Large intestine (tissue), 3 donors: Measurements from ENCODE around the gene BOLL. TPM values are rescaled to one million over a fixed set of nuclear protein-coding genes. Genes with fewer than 3 reads are reported as not detected.
"Not testable (repeated sequence)": the region's sequence is repeated elsewhere in the genome, so short reads cannot be mapped to it uniquely, and the experiment has no call there.

Source experiments
- DNase-seq, 2 donors: peaks; one replicate each; pipeline versions ENCODE4 v3.0.0 to v3.0.0-alpha.2; 2013
- H3K27ac ChIP-seq: one replicate; pipeline ENCODE4 v1.5.1; 2013; ENCODE audit warnings: low read length
- H3K27me3 ChIP-seq: 2 replicates; pipeline ENCODE4 v1.6.1; 2013; ENCODE audit warnings: low read length; ENCODE audit not compliant: control insufficient read depth, insufficient read depth
- H3K36me3 ChIP-seq: 2 replicates; pipeline ENCODE4 v1.6.1; 2013; ENCODE audit warnings: low read length; ENCODE audit not compliant: control insufficient read depth, insufficient read depth
- H3K4me1 ChIP-seq: one replicate; pipeline ENCODE4 v1.6.1; 2013; ENCODE audit warnings: low read length; ENCODE audit not compliant: control insufficient read depth, insufficient read depth
- H3K4me3 ChIP-seq: one replicate; pipeline ENCODE4 v1.5.1; 2013; ENCODE audit warnings: low read length
- H3K9me3 ChIP-seq: one replicate; pipeline ENCODE4 v1.6.1; 2013; ENCODE audit warnings: mild to moderate bottlenecking, low read depth, low read length, moderate library complexity; ENCODE audit not compliant: control insufficient read depth
- WGBS: methylation state at CpG from one replicate; pipeline ENCODE4 v1.1.5; 2013; ENCODE audit warnings: low lambda C conversion rate; ENCODE audit not compliant: insufficient coverage; 5-methylcytosine and 5-hydroxymethylcytosine counted together
- polyA plus RNA-seq: library from polyadenylated mRNA; unstranded; fragments of 120-200 nt; gene quantifications from one replicate; pipeline ENCODE4 v1.2.1, GENCODE V29; 2013

BOLL gene
- polyA plus RNA-seq, 1 donor, result 0.09 TPM

GRCh38 chr2:197705912-197706838, 78.9 kb downstream of the BOLL start:
- Histone ChIP-seq H3K4me1 (peaks cover 4% of the 10 kb centered on the region), H3K27me3 (no peaks in the 10 kb centered on the region), H3K27ac (peak overlapping the region; percentile 37), H3K4me3 (peak overlapping the region; percentile 91), H3K36me3 (no peaks in the 10 kb centered on the region), H3K9me3 (no peaks in the 10 kb centered on the region)
- peak; percentile 5 to 11 for DNase-seq
- no CpG with 5 or more reads among the region's 38 CpGs for WGBS

GRCh38 chr2:197705121-197705911, 79.8 kb downstream of the BOLL start, which contains the start of gene MARS2:
Gene MARS2 (plus strand): TSS chr2:197705369. CDS start chr2:197705406, 37 bp downstream.
- Histone ChIP-seq H3K27me3 (no peaks in the 10 kb centered on the region), H3K4me1 (peaks cover 4% of the 10 kb centered on the region), H3K36me3 (no peaks in the 10 kb centered on the region), H3K27ac (peak within 1 kb of the TSS; percentile 76), H3K4me3 (peak within 1 kb of the TSS; percentile 91), H3K9me3 (no peaks in the 10 kb centered on the region)
- peak; percentile 95 for DNase-seq
- WGBS, result no CpG with 5 or more reads among the region's 86 CpGs

GRCh38 chr2:197704434-197705120, 80.5 kb downstream of the BOLL start:
- no peaks in the 10 kb centered on the region for H3K9me3 ChIP-seq
- no peak for DNase-seq
- H3K27ac ChIP-seq, result peak overlapping the region; percentile 76
- peak overlapping the region; percentile 52 for H3K4me3 ChIP-seq
- H3K27me3 ChIP-seq, result no peaks in the 10 kb centered on the region
- WGBS, result no CpG with 5 or more reads among the region's 5 CpGs
- H3K36me3 ChIP-seq, result no peaks in the 10 kb centered on the region
- H3K4me1 ChIP-seq, result peaks cover 4% of the 10 kb centered on the region

GRCh38 chr2:197700960-197701359, 84.2 kb downstream of the BOLL start:
- no peaks in the 10 kb centered on the region for H3K9me3 ChIP-seq
- no peaks in the 10 kb centered on the region for H3K4me1 ChIP-seq
- no peak for DNase-seq
- no peaks in the 10 kb centered on the region for H3K36me3 ChIP-seq
- WGBS, result no CpG with 5 or more reads among the region's 3 CpGs
- H3K27me3 ChIP-seq, result no peaks in the 10 kb centered on the region
- H3K27ac ChIP-seq, result no peak overlapping the region
- no peak overlapping the region for H3K4me3 ChIP-seq

DNA sequence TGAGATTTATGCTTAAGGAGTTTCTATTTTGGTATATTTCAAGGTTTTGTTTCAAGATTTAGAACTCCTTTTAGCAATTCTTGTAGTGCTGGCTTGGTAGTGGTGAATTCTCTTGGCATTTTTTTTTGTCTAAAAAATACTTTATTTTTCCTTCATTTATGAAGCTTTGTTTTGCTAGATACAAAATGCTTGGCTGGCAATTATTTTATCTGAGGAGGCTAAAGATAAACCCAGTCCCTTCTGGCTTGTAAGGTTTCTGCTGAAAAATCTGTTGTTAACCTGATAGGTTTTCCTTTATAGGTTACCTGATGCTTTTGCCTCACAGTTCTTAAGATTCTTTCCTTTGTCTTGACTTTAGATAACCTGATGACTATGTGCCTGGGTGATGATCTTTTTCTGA, 85.4 kb downstream of the BOLL start:
- DNase-seq, H3K36me3 ChIP-seq, H3K4me3 ChIP-seq, H3K9me3 ChIP-seq, H3K27ac ChIP-seq, H3K4me1 ChIP-seq, H3K27me3 ChIP-seq: not testable (repeated sequence)

DNA sequence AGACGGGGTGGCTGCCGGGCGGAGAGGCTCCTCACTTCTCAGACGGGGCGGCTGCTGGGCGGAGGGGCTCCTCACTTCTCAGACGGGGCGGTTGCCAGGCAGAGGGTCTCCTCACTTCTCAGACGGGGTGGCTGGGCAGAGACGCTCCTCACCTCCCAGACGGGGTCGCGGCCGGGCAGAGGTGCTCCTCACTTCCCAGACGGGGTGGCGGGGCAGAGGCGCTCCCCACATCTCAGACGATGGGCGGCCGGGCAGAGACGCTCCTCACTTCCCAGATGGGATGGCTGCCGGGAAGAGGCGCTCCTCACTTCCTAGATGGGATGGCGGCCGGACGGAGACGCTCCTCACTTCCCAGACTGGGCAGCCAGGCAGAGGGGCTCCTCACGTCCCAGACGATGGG, 88.5 kb downstream of the BOLL start:
- H3K27me3 ChIP-seq, H3K36me3 ChIP-seq, DNase-seq, H3K4me3 ChIP-seq, H3K4me1 ChIP-seq, H3K9me3 ChIP-seq, H3K27ac ChIP-seq: not testable (repeated sequence)
- WGBS, result no CpG with 5 or more reads among the region's 29 CpGs

DNA sequence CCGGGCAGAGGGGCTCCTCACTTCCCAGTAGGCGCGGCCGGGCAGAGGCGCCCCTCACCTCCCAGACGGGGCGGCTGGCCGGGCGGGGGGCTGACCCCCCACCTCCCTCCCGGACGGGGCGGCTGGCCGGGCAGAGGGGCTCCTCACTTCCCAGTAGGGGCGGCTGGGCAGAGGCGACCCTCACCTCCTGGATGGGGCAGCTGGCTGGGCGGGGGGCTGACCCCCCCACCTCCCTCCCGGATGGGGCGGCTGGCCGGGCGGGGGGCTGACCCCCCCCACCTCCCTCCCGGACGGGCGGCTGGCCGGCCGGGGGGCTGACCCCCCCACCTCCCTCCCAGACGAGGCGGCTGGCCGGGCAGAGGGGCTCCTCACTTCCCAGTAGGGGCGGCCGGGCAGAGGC, 89.1 kb downstream of the BOLL start:
- not testable (repeated sequence) for DNase-seq, H3K36me3 ChIP-seq
- WGBS, result no CpG with 5 or more reads among the region's 30 CpGs

DNA sequence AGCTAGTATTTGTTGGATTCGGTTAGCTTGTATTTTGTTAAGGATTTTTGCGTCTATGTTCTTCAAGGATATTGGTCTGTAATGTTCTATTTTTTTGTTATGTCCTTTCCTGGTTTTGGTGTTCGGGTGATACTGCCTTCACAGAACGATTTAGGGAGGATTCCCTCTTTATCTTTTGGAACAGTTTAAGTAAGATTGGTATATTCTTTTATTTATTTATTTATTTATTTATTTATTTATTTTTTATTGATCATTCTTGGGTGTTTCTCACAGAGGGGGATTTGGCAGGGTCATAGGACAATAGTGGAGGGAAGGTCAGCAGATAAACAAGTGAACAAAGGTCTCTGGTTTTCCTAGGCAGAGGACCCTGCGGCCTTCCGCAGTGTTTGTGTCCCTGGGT, 89.9 kb downstream of the BOLL start:
- H3K9me3 ChIP-seq, H3K36me3 ChIP-seq, H3K27me3 ChIP-seq, H3K27ac ChIP-seq, DNase-seq, H3K4me3 ChIP-seq, H3K4me1 ChIP-seq: not testable (repeated sequence)
- 100% methylated on average over 3 of the region's 6 CpGs for WGBS

More for the DNA sequence above, 89.1 kb downstream of the BOLL start:
- H3K27me3 ChIP-seq, H3K27ac ChIP-seq, H3K4me3 ChIP-seq, H3K4me1 ChIP-seq, H3K9me3 ChIP-seq: not testable (repeated sequence)

DNA sequence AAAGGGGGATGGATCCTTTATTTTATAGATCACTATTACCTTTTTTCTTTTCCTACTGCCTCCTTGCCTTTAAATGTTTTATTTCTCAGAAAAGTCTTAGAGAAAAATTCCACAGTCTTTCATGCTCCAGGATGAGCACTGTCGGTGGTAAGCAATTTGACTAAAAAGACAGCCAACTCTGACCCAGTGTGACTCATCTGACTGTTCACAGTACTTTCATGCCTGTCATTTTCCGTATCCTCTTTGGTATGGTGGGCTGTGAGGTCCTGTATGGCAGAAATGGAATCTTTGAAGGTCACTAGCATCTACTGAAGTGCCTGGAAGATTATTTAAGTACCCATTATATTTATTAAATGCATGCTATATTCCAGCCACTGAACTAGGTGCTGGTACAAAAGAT, 107.6 kb downstream of the BOLL start:
- no CpG with 5 or more reads among the region's 2 CpGs for WGBS
- Histone ChIP-seq H3K4me1 (no peaks in the 10 kb centered on the region), H3K36me3 (no peaks in the 10 kb centered on the region), H3K27ac (no peak overlapping the region), H3K9me3 (peaks cover 2% of the 10 kb centered on the region), H3K4me3 (no peak overlapping the region), H3K27me3 (peaks cover 3% of the 10 kb centered on the region)
- no peak for DNase-seq

DNA sequence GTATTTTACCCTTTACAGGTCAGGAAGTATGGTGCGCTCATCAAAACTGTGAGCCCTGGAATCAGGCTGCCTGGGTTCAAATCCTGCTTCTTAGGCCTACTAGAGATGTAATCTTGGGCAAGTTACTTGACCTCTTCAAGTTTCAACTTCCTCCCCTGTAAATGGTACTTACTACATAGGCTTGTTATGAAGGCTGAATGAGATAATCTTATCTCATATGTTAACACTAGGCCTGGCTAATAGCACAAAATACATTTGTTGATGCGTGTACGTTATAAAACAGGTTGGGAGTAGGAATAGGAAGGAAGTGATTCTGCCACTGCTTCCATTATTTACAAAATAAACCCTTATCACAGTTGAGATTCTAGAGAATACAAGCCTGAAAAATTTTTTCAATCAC, 108.1 kb downstream of the BOLL start:
- no peak for DNase-seq
- Histone ChIP-seq H3K4me1 (no peaks in the 10 kb centered on the region), H3K9me3 (peaks cover 2% of the 10 kb centered on the region), H3K4me3 (no peak overlapping the region), H3K27me3 (peaks cover 3% of the 10 kb centered on the region), H3K36me3 (no peaks in the 10 kb centered on the region), H3K27ac (no peak overlapping the region)
- WGBS, result 33% methylated on average over 2 of the region's 3 CpGs
